Keratinocyte (primary cell): ENCODE results near the gene RORB. TPM values are rescaled to one million over a fixed set of nuclear protein-coding genes. Genes with fewer than 3 reads are reported as not detected.
A peak's percentile ranks its signal among the peaks of the same experiment; 100 is the strongest.

Experiments used
- DNase-seq: peaks from one replicate; pipeline ENCODE4 v3.0.0-alpha.2; 2011; ENCODE audit warnings: low read depth, missing footprints, low spot score
- FAIRE-seq: peaks from 2 replicates; lab custom pipeline; 2011; peaks lifted over from hg19 to GRCh38; lab: Jason Lieb, UNC
- H2AFZ ChIP-seq: 2 replicates; pipeline ENCODE4 v1.6.0; 2012; ENCODE audit warnings: low read length, control low read depth, inconsistent platforms; ENCODE audit not compliant: control insufficient read depth
- H3K27ac ChIP-seq: 2 replicates; pipeline ENCODE4 v1.5.1; 2011; ENCODE audit warnings: low read length; ENCODE audit not compliant: control insufficient read depth, insufficient read depth
- H3K27me3 ChIP-seq: 3 replicates; pipeline ENCODE4 v1.6.0; 2011; ENCODE audit warnings: low read length; ENCODE audit not compliant: control insufficient read depth, insufficient read depth; ENCODE audit errors: extremely low read depth
- H3K36me3 ChIP-seq, 2 experiments: 2 replicates in 1 of 2; 3 replicates in 1 of 2; pipeline ENCODE4 v1.5.1; 2011; ENCODE audit warnings: low read length in 2 of 2, mild to moderate bottlenecking in 1 of 2; ENCODE audit not compliant: control insufficient read depth in 2 of 2, insufficient read depth in 2 of 2; ENCODE audit errors: extremely low read depth in 1 of 2
- H3K4me1 ChIP-seq: 3 replicates; pipeline ENCODE4 v1.5.1; 2011; ENCODE audit warnings: low read length; ENCODE audit not compliant: control insufficient read depth, insufficient read depth; ENCODE audit errors: extremely low read depth
- H3K4me2 ChIP-seq: 3 replicates; pipeline ENCODE4 v1.6.0; 2011; ENCODE audit warnings: low read depth, low read length; ENCODE audit not compliant: control insufficient read depth, insufficient read depth; ENCODE audit errors: extremely low read depth
- H3K4me3 ChIP-seq, 3 experiments: fragments of 200-600 bp in 1 of 3; sonication (generic) in 1 of 3; 2 replicates in 2 of 3; 3 replicates in 1 of 3; pipeline ENCODE4 v1.5.1; 2011 to 2016; ENCODE audit warnings: low read length in 3 of 3, mild to moderate bottlenecking in 3 of 3, control low read depth in 2 of 3, inconsistent platforms in 1 of 3, low read depth in 1 of 3, mixed read lengths in 1 of 3, mixed run types in 1 of 3, moderate library complexity in 1 of 3; ENCODE audit not compliant: control insufficient read depth in 2 of 3, insufficient read depth in 2 of 3; ENCODE audit errors: extremely low read depth in 1 of 3
- H3K79me2 ChIP-seq: 2 replicates; pipeline ENCODE4 v1.6.0; 2012; ENCODE audit warnings: low read length; ENCODE audit not compliant: control insufficient read depth, insufficient read depth
- H3K9ac ChIP-seq: 3 replicates; pipeline ENCODE4 v1.6.0; 2011; ENCODE audit warnings: low read length; ENCODE audit not compliant: control insufficient read depth, insufficient read depth; ENCODE audit errors: extremely low read depth
- H3K9me1 ChIP-seq: 3 replicates; pipeline ENCODE4 v1.6.0; 2011; ENCODE audit warnings: low read length; ENCODE audit not compliant: control insufficient read depth, insufficient read depth; ENCODE audit errors: extremely low read depth
- H3K9me3 ChIP-seq: 2 replicates; pipeline ENCODE4 v1.5.1; 2012; ENCODE audit warnings: low read depth, low read length; ENCODE audit not compliant: control insufficient read depth
- H4K20me1 ChIP-seq: 3 replicates; pipeline ENCODE4 v1.6.0; 2011; ENCODE audit warnings: low read length; ENCODE audit not compliant: control insufficient read depth, insufficient read depth; ENCODE audit errors: extremely low read depth
- EZH2 ChIP-seq: IDR thresholded peaks from one replicate; pipeline ENCODE4 v1.6.1; 2012; ENCODE audit warnings: inconsistent platforms, mild to moderate bottlenecking, low read length, moderate library complexity
- dilution Hi-C: fragments of 300-500 bp; cut with MboI; formaldehyde crosslinking; loops from one replicate; pipeline ENCODE4 v1.7.0; 2020; ENCODE audit warnings: low sequenced_read_pairs; ENCODE audit not compliant: extremely low pct_ligation_motif_present
- polyA plus RNA-seq, 5 experiments: library from polyadenylated mRNA; depleted of rRNA in 3 of 5; stranded (reverse) in 3 of 5; stranded (forward) in 1 of 5; unstranded in 1 of 5; fragments of >200 nt; gene quantifications; 1 replicate in 1 of 5; 2 replicates in 3 of 5; 3 replicates in 1 of 5; pipeline versions ENCODE4 v1.2.1 to v1.2.3, GENCODE V29; 2011 to 2012; ENCODE audit warnings: missing spikeins in 2 of 5, low read depth in 1 of 5, low replicate concordance in 1 of 5
- TF ChIP-seq, protein P1 (sequence below), 3 experiments: IDR thresholded peaks in 1 of 3; conservative IDR thresholded peaks in 1 of 3; optimal IDR thresholded peaks in 1 of 3; 2 replicates in 2 of 3; 3 replicates in 1 of 3; pipeline versions ENCODE3 to v1.5.1; 2011; ENCODE audit warnings: low read length in 3 of 3, mild to moderate bottlenecking in 3 of 3, moderate library complexity in 2 of 3, control low read depth in 1 of 3, inconsistent platforms in 1 of 3; ENCODE audit not compliant: insufficient read depth in 2 of 3; ENCODE audit errors: extremely low read depth in 1 of 3

Gene RORB
- polyA plus RNA-seq, 1 donor (not counting 4 experiments of a cell fraction or from before 2014, with no cell fraction given): not detected

- dilution Hi-C loops: no loop called here
- DNase-seq: no peak
- Histone ChIP-seq H3K27ac (no peak overlapping the region), H3K4me1 (peaks cover 14% of the 10 kb centered on the region), H3K79me2 (no peaks in the 10 kb centered on the region), H3K27me3 (peaks cover 54% of the 10 kb centered on the region), H4K20me1 (no peaks in the 10 kb centered on the region), H3K4me3 (peak overlapping the region in 1 of 3 experiments; percentile 72), H3K4me2 (peak overlapping the region; percentile 93), H3K36me3 (no peaks in the 10 kb centered on the region), H3K9me1 (no peaks in the 10 kb centered on the region), H2AFZ (no peak overlapping the region), H3K9me3 (no peaks in the 10 kb centered on the region), H3K9ac (no peak overlapping the region)
- no peak for FAIRE-seq
- no peak for TF ChIP-seq EZH2
- TF ChIP-seq, protein P1, sequence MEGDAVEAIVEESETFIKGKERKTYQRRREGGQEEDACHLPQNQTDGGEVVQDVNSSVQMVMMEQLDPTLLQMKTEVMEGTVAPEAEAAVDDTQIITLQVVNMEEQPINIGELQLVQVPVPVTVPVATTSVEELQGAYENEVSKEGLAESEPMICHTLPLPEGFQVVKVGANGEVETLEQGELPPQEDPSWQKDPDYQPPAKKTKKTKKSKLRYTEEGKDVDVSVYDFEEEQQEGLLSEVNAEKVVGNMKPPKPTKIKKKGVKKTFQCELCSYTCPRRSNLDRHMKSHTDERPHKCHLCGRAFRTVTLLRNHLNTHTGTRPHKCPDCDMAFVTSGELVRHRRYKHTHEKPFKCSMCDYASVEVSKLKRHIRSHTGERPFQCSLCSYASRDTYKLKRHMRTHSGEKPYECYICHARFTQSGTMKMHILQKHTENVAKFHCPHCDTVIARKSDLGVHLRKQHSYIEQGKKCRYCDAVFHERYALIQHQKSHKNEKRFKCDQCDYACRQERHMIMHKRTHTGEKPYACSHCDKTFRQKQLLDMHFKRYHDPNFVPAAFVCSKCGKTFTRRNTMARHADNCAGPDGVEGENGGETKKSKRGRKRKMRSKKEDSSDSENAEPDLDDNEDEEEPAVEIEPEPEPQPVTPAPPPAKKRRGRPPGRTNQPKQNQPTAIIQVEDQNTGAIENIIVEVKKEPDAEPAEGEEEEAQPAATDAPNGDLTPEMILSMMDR (optimal IDR thresholded peaks at IDR 0.05 in 1 of 3, IDR thresholded peaks at IDR 0.05 in 1 of 3, conservative IDR thresholded peaks at IDR 0.05 in 1 of 3; ENCODE audit: extremely low read depth in 1 of 3, insufficient read depth in 2 of 3, low read length in 3 of 3): no peak
Measured at GRCh38 chr9:74498621-74499095, 1.5 kb downstream of the RORB start.

DNA sequence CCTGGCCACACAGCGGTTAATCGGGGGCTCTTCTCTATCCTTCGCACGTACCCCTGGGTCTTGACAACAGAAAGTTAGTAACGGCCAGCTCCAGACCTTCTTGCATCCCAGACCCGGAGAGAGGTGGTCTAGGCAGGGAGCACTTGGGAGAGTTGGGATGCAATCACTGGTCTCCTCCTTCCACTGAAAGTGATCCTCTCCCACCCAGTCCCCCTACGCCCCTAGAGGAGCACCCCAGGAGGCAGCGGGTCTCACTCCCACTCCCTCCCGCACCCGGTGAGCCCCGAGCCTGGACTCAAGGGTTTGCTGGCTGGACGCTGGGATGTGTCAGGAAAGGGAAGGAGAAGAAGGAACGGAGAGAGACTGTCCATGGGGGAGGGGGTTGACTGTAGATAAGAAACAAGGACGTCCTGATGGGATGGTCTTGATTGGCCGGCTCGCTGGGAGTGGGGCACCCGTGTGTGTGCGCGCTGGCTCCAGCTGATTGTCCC, 2.0 kb downstream of the RORB start:
- Histone ChIP-seq H3K79me2 (no peaks in the 10 kb centered on the region), H3K4me1 (peaks cover 14% of the 10 kb centered on the region), H3K4me2 (no peak overlapping the region), H3K9ac (no peak overlapping the region), H3K9me3 (no peaks in the 10 kb centered on the region), H2AFZ (no peak overlapping the region), H4K20me1 (no peaks in the 10 kb centered on the region), H3K27me3 (peaks cover 54% of the 10 kb centered on the region), H3K36me3 (no peaks in the 10 kb centered on the region), H3K9me1 (no peaks in the 10 kb centered on the region), H3K27ac (no peak overlapping the region), H3K4me3 (no peak overlapping the region)
- no peak for DNase-seq
- FAIRE-seq: no peak
- dilution Hi-C loops: no loop called here
- TF ChIP-seq, protein P1 (optimal IDR thresholded peaks at IDR 0.05 in 1 of 3, IDR thresholded peaks at IDR 0.05 in 1 of 3, conservative IDR thresholded peaks at IDR 0.05 in 1 of 3; ENCODE audit: extremely low read depth in 1 of 3, insufficient read depth in 2 of 3, low read length in 3 of 3): no peak
- TF ChIP-seq EZH2: peak; percentile 29
